Hematopoietic multipotent progenitor cell treated with erythropoietin and hydrocortisone succinate and interleukin-3 and kit ligand, for 6 days (in vitro differentiated cells): ENCODE measurements around the gene KSR1.

Source experiments
- DNase-seq: peaks from one replicate; pipeline ENCODE4 v3.0.0-alpha.2; 2015

The KSR1 gene

DNA sequence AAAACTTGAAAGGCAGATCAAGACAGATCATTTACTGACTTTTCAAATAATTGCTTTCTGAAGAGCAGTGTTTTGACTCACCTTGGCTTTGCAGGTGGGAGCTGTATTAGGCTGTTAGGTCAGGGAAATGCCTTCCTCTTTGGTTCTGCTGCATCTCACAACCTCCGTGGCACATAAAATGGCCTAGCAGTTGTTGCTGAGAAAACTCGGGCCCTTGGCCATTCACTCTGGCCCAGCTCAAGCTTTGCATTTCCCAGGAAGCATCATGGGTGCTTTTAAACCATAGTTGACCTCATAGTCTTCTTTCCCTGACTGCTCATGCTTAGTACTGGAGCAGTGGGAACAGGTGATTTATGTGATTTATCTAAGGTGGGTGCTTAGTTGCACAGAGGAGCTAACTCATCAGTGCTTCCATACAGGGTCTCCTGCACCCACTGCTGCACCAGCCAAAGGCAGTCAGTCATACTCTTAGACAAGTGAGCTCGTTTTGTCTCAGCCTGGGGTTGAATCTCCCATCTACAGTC, 83.6 kb downstream of the KSR1 start:
- no peak for DNase-seq

DNA sequence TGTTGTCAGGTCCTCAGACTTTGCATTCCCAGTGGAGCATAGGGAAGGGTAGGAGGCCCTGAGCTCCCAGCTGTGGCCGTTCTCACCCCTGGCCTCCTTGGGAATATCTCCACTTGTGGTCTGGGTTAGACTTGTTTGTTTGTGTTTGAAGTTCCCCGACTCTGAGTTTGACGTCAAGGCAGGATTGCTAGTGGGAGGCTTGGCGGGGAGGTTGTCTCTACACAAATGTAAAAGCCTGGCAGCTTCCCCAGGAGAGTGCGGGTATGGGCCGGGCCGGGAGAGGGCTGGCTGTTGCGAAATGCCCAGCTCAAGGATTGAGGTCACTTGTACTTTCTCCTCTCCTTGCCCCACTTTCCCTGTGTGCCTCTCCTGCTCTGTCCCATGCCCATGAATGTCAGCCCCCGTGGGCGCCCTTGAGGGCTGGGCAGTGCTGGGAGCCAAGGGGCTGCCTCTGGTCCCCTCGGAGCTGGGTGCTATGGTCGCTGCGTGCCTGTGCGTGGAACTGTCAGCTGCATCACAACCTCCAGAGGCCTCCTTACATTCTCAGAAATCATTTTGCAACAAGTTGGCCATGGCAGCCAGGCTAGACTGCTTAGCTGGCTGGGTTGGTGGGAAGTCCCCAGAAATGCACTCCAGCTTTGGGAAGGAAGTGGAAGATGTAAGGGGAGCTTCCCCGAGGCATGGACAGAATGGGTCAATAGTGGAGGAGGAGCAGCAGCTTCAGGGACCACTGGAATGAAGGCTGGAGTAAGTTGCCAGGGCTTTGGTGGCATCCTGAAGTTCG, 84.3 kb downstream of the KSR1 start:
- DNase-seq, result peak; percentile 38

DNA sequence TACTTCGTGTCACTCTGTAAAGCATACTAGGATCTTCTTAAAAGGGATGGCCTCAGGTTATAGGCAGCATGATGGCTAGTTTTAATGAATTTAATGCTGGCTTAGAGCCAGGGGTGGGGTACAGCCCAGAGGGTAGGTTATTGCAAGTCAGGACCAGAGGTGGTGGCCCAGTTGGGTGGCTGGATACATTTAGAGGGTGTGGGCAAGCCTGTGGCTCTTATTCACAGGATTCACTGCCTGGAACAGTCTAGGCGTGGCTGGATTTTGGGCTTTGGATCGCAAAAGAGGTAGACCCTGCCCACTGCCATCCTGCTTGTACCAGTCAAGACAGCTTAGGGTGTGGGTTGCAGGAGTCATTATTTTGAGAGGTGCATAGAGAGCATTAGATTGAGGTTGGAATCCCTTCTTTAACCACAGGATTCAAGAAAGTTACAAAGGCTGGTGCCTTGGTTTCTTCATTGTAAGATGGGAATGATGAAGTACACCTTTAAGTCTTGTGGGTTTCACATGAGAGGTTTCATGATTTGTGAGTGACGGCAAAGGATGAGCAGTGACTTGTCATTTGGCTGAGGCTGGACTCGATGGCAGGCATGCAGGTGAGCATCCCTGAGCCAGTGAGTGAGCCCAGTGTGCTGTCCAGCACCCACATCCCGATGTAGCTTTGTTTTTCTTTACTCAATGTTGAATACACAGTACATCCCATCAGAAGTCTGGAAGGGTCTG, 85.2 kb downstream of the KSR1 start:
- DNase-seq, result no peak

DNA sequence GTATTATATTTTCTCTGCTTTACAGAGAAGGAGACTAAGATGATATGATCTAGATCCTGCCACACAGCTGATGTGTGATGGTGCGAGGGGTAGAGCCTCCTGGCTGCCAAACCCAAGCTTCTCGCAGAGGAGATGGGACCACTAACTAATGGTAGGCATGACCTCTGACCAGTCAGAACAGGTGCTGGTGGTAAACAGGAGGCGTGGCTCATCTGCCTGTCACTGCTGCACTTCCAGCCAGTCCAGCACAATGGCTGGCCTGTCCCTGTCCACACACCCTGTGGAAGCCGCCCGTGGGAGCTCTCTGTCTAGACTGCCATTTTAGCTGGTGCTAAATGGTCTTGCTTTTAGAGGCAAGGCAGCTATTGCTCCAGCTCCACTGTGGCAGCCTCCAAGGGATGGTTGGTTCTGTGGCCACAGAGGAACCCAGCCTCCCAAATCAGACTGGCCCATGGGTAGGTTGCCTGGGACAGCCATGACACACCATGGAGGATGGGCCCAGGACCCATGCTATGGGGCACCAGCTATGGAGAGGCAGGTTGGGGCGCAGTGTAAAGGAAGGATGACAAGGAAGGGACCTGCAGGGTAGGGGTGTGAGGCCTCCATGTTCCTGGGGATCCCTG, 86.7 kb downstream of the KSR1 start:
- no peak for DNase-seq

DNA sequence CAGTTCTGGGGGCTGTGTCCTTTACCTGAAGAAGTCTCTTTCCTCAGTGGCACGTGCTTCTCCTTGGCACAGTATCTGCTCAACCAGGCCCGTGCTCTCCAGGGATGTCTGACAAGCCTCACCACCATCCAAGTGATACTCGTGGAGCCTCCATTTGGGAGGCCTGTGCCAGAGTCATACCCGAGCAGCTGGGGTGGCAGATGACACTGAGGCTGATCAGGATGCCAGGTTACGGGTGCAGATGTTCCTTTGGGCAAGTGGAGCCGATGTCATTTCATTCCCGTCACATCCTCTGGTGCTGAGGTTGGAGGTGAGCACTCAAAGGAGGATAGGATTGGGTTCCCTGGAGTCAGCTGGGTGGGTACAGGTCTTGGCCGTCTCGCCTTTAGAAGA, 87.2 kb downstream of the KSR1 start:
- DNase-seq, result no peak

DNA sequence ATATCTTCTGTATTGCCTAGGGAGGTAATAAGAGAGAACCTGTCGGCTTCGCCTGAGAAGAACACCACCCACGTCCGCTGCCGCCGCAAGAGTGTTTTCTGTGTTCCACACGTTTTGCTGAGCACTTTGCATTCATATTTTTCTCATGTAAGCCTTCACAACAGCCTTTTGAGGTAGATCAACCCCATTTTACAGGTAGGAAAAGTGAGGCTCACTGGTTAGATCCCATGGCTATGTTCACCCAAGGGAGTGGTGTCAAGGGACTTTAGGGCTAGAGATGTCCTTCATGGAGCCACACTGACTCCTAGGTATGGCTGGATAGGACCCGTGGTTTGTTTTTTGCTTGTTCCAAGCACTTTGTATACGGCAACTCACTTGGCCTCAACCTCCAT, 87.7 kb downstream of the KSR1 start:
- DNase-seq, result no peak

DNA sequence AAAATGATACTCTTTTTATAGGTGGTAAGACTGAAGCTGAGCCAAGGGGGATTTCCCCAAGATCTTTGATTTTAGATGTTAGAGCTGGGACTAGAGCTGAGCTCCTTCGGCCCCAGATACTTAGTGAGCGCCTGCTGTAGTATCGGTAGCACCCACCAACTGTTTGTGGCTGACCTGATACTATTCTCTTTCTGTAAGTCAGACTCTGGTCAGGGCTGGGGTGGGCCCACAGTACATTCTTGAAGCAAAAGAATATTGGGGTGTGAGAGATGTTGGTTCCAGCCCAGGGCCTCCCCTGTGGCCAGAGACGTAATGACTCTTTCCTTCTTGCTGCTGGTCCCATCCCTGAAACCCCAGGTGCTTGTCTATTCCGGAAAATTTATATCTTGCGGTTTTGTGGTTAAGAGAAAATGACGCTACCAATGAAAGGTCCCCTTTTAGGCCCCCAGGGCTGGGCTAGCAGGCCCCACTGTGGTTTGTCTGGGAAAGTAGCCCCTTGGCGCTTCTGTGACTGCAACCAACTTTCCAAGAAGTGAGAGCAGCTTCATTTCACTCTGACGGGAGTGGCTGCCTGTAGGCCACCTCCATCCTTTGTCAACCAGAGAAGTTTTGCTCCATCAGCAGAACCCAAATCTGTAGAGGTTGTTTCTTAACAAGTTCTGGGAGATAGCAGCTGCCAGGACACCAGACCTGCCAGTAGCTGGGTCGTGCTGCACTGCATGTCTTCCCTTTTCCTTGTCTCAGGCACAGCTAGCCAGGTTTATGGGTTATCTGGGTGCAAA, 88.3 kb downstream of the KSR1 start:
- DNase-seq, result peak; percentile 92

DNA sequence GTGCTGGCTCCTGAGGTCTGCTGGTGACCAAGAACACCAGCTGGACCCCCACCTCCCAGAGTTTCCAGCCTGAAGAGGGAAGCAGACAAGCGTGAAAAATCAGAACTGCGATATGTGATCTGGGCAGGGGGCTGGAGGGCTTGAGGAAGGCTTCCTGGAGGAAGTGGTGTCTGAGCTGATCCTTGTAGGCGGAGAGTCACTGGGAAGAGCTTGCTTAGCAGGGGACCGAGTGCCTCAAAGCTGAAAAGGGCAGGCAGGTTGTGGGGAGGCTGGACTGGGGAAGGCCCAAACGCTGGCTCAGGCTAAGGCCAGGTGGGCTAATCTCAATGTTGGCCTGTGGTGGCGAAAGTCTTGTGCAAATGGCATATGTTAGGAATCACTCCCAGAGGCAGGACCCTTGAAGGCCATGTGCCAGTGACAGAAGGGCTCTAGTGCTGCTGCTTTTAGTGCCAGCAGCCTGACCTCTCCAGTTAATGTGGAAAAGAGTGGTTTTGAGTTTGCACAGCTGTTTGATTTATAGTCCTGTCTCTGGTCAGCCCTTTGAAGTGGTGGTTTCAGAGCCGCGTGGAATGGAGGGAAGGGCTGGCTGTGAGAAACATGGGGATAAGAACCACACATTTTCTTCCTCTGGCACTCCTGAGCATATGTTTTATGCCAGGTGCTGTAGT, 89.4 kb downstream of the KSR1 start:
- peak; percentile 32 for DNase-seq

DNA sequence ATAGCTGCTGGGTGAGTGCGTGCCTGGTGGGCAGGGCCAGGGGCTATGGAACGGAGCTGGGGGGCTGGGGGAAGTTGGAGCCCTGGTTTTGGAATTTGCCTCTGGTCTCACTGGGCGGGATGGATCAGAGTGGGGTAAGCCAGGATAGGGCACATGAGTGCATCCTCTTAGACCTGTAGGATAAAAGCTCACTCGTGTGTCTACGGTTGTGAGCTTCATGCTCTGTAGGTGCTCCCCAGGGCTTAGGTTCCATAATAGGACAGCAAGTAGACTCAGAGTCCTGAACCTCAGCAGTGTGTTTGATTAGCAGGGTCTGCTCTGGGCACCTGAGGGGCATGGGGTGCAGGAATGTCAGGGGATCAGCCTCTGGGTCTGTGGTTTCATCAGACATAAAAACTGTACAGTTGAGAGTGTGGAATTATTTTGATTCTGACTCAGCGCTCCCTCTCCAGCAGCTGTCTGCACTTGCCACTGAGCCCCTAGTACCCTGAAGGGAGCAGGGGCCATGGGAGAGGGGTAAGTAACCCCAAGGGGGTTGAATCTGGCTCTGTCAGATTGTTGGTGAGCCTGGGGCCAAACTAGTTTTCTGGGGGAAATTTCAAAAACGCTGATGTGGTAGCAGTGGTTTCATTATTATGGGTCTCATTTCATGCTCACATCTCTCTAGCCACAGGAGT, 90.5 kb downstream of the KSR1 start:
- DNase-seq, result no peak

DNA sequence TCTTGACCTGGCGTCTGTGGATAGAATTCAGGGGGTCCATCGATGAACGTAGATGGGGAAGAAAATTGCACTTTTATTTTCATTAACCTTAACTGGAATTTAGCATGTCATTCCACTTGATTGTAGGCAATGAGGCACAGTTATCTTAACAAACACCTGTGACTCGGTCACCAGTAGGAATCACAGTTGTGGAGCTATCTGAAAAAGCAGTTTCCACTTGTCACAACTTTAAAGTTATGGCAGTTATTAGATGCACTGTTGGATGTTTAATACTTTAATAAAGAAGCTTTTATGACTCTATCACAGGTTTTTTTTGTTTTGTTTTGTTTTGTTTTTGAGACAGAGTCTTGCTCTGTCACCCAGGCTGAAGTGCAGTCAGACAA, 91.0 kb downstream of the KSR1 start:
- peak; percentile 89 for DNase-seq

DNA sequence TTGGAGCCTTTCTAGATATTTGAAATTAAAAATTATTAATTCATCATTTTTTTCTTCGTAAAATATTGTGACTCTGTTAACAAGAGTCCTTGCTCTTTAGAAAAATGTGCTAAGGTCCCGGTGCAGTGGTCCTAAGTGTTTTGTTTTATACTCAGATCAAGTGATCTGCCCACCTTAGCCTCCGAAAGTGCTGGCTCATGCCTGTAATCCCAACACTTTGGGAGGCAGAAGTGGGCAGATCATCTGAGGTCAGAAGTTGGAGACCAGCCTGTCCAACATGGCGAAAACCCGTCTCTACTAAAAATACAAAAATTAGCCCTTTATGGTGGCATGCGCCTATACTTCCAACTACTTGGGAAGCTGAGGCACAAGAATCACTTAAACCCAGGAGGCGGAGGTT, 92.1 kb downstream of the KSR1 start:
- DNase-seq, result no peak

DNA sequence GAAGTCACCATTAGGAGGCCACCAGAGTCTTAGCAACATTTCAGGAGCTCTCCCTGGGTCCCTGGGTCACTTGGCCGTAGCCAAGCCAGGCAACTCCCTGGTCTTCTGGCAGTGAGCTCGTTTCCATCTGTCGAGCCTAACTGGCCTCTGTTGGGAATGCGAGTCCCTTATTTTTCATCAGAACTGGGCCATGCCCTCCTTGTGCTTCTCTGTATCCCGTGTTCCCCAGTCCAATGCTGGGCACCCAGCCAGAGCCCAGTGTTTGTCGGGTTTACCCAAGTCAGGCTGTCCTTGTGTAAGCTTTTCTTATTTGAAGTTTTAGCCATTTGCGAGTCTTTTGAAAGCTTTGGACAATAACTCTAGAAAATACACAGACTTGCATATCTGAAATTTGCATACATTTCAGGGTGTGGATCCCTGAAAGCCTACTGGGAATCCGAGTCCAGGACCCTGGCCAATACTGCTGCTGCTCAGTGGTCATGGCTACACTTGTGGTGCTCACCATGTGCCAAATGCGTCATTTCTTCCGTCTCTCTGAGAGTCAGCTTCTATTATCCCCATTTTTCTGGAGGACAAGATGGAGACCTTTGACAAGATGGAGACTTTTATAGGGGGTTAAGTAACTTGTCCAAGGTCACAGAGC, 93.1 kb downstream of the KSR1 start:
- no peak for DNase-seq

DNA sequence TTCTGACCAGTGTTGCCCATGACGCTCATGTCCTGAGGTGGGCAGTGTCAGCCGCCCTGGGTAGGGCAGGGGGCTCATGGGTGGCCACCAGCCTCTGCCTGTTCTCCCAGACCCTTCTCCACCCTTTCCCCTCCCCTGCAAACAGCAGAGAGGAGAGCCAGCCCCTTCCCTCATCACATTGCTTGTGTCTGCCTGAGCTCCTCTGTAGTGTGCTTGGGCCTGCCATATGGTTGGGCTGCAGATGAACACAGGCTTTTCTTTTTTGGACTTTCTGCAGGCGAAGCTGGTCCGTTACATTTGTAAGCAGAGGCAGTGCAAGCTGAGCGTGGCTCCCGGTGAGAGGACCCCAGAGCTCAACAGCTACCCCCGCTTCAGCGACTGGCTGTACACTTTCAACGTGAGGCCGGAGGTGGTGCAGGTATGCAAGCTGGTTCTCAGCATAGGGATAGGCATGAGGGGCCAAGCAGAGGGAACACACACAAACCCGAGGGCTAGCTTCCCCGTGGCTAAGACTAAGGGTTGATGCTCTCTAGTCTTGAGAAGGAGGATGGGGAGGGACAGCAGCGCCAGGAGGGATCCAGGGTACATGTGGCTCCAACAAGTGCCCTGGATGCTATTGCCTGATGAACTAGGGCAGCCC, 94.2 kb downstream of the KSR1 start:
- no peak for DNase-seq

DNA sequence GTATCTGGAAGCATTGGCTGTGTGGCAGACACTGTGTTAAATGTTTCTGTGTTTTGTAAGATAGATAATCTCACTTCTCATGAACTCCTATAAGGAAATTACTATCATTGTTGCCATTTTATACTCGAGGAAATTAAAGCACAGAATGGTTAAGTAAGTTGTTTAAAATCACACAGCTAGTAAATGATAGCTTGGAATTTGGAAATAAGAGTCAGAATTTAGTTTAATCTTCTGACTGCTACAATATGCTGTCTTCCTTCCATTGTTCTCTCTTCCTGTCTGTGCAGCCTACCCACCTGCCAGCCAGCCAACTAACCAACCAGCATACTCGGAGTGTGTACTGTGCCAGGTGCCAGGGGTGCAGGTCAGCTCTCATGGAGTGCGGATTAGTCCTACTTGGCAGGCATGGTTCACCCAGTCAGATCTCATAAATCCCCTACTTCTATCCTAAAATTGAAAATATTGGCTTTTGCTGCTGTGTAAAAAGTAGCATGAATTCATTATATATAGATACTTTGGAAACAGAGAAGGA, 94.8 kb downstream of the KSR1 start:
- DNase-seq, result no peak

DNA sequence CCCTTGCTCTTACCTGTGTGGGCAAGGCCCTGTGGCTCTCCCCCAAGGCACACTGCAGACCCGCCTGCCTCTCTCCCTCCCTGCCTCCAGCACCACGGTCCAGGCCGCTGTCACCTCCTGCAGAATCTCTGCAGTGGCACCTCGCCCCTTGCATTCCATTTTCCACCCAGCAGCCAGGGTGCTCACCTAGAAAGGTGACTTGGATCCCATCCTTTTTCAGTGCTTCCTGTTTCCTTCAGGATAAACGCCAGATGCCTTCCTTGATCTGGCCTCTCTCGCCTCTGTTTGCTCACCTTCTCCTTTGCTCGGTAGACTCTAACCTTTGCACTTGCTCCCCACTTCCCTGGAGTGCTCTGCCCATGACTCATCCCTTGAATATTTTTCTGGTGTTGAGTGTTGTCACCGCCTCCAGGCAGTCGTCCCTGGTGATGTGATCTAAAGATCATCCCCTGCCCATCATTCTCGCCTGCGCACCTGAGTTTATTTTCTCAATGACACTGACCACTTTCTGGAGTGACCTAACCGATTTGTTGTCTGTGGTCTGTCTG, 95.5 kb downstream of the KSR1 start:
- DNase-seq, result no peak

DNA sequence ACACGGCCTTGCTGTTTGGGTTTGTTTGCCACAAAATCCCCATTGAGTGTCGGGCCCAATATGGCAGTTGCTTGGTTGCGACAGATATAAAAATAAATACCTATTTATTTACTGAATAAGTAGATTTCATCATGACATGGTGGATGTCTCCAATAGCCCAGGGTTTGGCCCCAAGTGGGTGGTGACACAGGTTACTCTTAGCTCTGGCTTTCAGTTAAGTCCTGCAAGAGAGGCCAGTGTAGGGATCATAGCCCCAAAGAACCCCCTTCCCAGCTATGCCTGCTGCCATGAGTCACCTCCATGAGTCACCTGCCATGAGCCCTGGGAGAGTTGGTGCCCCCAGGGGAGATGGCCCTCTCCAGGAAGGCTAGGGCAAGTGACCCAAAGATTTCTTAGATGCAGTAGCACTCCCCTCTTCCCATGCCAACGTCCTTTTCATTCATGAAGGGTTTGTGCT, 96.1 kb downstream of the KSR1 start:
- DNase-seq, result no peak

DNA sequence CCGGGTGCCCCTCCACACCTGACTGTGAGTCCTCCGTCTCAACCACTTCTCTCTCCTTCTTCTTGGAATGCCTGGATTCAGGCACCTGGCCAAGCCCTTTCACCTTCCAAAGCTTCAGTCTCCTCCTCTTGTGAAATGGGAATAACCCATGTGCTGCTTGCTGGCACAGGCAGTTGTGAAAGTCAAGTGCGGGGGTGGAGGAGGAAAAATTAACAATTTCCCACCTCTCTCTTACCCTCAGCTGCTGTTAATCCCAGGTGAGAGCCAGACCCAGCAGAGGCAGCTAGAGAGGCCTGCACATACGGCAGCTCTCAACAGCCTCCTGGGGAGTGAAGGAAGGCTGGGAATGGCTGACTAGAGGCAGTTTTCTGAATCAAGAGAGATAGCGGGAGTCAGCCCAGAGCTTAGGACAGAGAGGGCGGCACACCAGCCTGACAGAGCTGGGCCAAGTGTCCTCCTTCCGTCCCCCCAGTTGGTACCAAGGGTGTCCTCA, 96.8 kb downstream of the KSR1 start:
- DNase-seq, result no peak

DNA sequence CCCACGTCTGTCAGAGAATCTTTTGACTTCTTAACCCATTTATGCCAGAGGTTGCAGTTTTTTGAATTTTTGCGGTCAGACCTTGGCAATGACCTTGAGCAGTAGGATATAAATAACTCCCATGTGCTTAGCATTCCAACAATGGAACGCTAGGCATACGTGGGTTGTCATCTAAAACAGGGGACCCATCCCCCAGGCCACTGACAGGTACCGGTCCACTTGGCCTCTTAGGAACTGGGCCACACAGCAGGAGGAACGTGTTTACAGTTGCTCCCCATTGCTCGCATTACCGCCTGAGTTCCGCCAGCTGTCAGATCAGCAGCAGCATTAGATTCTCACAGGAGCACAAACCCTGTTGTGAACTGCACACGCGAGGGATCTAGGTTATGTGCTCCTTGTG, 97.9 kb downstream of the KSR1 start:
- DNase-seq, result no peak

DNA sequence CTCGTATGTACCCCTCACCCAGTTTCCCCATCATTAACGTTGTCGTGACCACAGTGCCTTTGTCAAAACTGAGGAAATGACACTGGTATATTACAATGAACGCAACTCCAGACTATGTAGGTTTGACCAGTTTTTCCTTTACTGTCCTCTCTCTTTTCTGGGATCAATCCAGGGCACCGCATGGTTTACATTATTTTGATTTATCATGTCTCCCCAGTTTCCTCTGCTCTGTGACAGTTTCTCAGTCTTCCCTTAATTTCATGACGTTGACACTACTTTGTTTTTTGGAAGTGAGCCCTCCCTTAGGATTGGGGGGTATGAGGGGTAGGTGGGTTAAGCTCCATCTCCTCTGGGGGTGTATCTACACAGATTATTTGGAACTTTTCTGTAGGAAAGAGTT, 98.7 kb downstream of the KSR1 start:
- no peak for DNase-seq

DNA sequence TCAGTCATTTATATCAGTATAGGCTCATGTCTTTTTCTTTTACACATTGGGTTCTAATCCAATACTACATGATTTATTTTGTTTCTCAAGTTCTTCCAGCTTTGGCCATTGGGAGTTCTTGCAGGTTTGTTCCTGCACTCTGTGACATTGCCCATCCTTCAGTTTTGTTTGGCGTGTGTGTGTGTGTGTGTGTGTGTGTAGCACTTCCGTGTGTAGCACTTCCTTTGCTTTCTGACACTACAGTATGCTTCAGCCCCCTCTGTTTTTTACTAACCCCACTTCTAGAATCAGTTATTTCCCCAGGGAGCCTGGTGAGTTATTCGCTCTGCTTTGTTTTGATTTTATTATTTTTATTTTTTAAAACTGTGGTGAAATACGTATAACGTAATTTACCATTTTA, 99.1 kb downstream of the KSR1 start:
- no peak for DNase-seq
